Panc1 (cell line): Measurements from ENCODE around the gene ATP11A. TPM values are rescaled to one million over a fixed set of nuclear protein-coding genes. Genes with fewer than 3 reads are reported as not detected.

ENCODE experiments used
- ATAC-seq: fragments of 200-7000 bp; cut with Tn5 transposase; 2 replicates; pipeline ENCODE4 v1.9.1; 2020; ENCODE audit warnings: mild to moderate bottlenecking, moderate library complexity
- BruUV-seq: library from RNA; stranded (reverse); fragments of 400-500 nt; replicated peaks from 2 replicates; lab custom pipeline; 2021; lab: Mats Ljungman, UMichigan
- CTCF ChIA-PET: fragments of 300-600 bp; sonication (Branson Sonifier 250); formaldehyde crosslinking; loops from one replicate; lab custom pipeline; 2022; ENCODE audit warnings: antibody characterized with exemption; lab: Charles Lee
- POLR2A ChIA-PET: fragments of 300-600 bp; sonication (Branson Sonifier 250); formaldehyde crosslinking; loops from one replicate; lab custom pipeline; 2022; ENCODE audit warnings: antibody characterized with exemption; lab: Charles Lee
- DNase-seq: peaks from one replicate; pipeline ENCODE4 v3.0.0-alpha.2; 2010; ENCODE audit warnings: low read depth, low spot score
- H3K27ac ChIP-seq: 2 replicates; pipeline ENCODE4 v1.5.1; 2011; ENCODE audit warnings: mild to moderate bottlenecking, low read length, inconsistent platforms
- H3K27me3 ChIP-seq: fragments of 200-500 bp; sonication (Bioruptor generic); 2 replicates; pipeline ENCODE4 v1.6.0; 2014; ENCODE audit warnings: low read length, inconsistent platforms; ENCODE audit not compliant: control insufficient read depth, insufficient read depth
- H3K36me3 ChIP-seq: fragments of 200-500 bp; sonication (Bioruptor generic); 2 replicates; pipeline ENCODE4 v1.5.1; 2014; ENCODE audit warnings: inconsistent platforms, mild to moderate bottlenecking, low read length, moderate library complexity; ENCODE audit not compliant: control insufficient read depth, insufficient read depth
- H3K4me1 ChIP-seq: 2 replicates; pipeline ENCODE4 v1.5.1; 2011; ENCODE audit warnings: inconsistent platforms, mild to moderate bottlenecking, low read length, moderate library complexity; ENCODE audit not compliant: control insufficient read depth, insufficient read depth
- H3K4me3 ChIP-seq, 2 experiments: 2 replicates each; pipeline ENCODE4 v1.5.1; 2011 to 2012; ENCODE audit warnings: low read depth in 2 of 2, low read length in 2 of 2, mild to moderate bottlenecking in 2 of 2, inconsistent platforms in 1 of 2, moderate library complexity in 1 of 2
- H3K9me3 ChIP-seq: fragments of 200-500 bp; sonication (Bioruptor generic); 2 replicates; pipeline ENCODE4 v1.5.1; 2014; ENCODE audit warnings: low read depth, mild to moderate bottlenecking, inconsistent platforms, low read length, moderate library complexity; ENCODE audit not compliant: control insufficient read depth, insufficient read depth
- POLR2AphosphoS5 ChIP-seq: IDR thresholded peaks from 2 replicates; pipeline ENCODE4 v1.6.1; 2012; ENCODE audit warnings: mild to moderate bottlenecking, low read depth, low read length, moderate library complexity
- SIN3A ChIP-seq: IDR thresholded peaks from 2 replicates; pipeline ENCODE4 v1.6.1; 2012; ENCODE audit warnings: low read depth, mild to moderate bottlenecking, low read length, moderate library complexity, borderline replicate concordance; ENCODE audit not compliant: insufficient read depth
- TCF7L2 ChIP-seq: IDR thresholded peaks from 2 replicates; pipeline ENCODE4 v1.6.1; 2011; ENCODE audit warnings: mild to moderate bottlenecking, low read depth, low read length, inconsistent platforms
- in situ Hi-C: cut with HindIII; loops from 2 replicates; pipeline ENCODE4 v1.10.0; 2016; ENCODE audit warnings: low sequenced_read_pairs, low pct_unique_long_range_greater_than_20kb
- intact Hi-C: fragments of 100-400 bp; cut with micrococcal nuclease; formaldehyde crosslinking; loops from one replicate; pipeline ENCODE4 v1.10.0; 2022; ENCODE audit not compliant: unreplicated experiment
- total RNA-seq: library from RNA; stranded (reverse); gene quantifications from one replicate; pipeline ENCODE4 v1.2.1, GENCODE V29; 2021; ENCODE audit not compliant: unreplicated experiment
- TF ChIP-seq, protein P1 (sequence below): fragments of 450-650 bp; IDR thresholded peaks from 2 replicates; pipeline ENCODE4 v1.5.1; 2017; ENCODE audit warnings: mild to moderate bottlenecking
- TF ChIP-seq, protein P2 (sequence below), 2 experiments: IDR thresholded peaks; 2 replicates each; pipeline ENCODE4 v1.6.1; 2011 to 2012; ENCODE audit warnings: low read depth in 2 of 2, control low read depth in 1 of 2, low read length in 1 of 2, mild to moderate bottlenecking in 1 of 2, moderate library complexity in 1 of 2; ENCODE audit not compliant: insufficient read depth in 1 of 2

ATP11A gene
- total RNA-seq, 1 experiment from 2014 or later: 85.8 TPM

DNA sequence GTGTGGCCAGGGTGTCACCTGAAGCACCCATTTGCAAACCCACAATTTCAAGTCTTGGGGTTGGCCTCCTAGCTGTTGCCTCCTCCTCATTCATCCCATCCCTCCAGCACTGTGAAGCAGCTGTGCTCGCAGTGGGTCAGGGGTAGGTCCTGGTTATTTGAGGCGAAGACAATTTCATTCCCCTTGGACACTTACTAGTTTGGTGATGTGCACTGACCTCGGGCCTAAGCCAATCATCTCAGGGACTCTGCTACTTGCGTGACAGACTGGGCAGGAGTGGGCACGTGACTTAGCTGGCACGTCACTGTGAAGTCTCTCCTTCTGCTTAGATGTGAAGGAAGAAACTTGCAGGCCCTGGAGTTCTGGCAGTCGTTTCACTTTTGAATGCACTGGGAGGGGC, 3.5 kb upstream of the ATP11A start:
- ATAC-seq (no peak), DNase-seq (no peak)
- intact Hi-C loops (no loop called here), in situ Hi-C loops (no loop called here)
- H3K4me1 ChIP-seq: peaks cover 4% of the 10 kb centered on the region; the same call in 1 of the 2 replicates
- TF ChIP-seq, protein P1, sequence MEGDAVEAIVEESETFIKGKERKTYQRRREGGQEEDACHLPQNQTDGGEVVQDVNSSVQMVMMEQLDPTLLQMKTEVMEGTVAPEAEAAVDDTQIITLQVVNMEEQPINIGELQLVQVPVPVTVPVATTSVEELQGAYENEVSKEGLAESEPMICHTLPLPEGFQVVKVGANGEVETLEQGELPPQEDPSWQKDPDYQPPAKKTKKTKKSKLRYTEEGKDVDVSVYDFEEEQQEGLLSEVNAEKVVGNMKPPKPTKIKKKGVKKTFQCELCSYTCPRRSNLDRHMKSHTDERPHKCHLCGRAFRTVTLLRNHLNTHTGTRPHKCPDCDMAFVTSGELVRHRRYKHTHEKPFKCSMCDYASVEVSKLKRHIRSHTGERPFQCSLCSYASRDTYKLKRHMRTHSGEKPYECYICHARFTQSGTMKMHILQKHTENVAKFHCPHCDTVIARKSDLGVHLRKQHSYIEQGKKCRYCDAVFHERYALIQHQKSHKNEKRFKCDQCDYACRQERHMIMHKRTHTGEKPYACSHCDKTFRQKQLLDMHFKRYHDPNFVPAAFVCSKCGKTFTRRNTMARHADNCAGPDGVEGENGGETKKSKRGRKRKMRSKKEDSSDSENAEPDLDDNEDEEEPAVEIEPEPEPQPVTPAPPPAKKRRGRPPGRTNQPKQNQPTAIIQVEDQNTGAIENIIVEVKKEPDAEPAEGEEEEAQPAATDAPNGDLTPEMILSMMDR: no peak
- TF ChIP-seq SIN3A: no peak
- TF ChIP-seq, protein P2, sequence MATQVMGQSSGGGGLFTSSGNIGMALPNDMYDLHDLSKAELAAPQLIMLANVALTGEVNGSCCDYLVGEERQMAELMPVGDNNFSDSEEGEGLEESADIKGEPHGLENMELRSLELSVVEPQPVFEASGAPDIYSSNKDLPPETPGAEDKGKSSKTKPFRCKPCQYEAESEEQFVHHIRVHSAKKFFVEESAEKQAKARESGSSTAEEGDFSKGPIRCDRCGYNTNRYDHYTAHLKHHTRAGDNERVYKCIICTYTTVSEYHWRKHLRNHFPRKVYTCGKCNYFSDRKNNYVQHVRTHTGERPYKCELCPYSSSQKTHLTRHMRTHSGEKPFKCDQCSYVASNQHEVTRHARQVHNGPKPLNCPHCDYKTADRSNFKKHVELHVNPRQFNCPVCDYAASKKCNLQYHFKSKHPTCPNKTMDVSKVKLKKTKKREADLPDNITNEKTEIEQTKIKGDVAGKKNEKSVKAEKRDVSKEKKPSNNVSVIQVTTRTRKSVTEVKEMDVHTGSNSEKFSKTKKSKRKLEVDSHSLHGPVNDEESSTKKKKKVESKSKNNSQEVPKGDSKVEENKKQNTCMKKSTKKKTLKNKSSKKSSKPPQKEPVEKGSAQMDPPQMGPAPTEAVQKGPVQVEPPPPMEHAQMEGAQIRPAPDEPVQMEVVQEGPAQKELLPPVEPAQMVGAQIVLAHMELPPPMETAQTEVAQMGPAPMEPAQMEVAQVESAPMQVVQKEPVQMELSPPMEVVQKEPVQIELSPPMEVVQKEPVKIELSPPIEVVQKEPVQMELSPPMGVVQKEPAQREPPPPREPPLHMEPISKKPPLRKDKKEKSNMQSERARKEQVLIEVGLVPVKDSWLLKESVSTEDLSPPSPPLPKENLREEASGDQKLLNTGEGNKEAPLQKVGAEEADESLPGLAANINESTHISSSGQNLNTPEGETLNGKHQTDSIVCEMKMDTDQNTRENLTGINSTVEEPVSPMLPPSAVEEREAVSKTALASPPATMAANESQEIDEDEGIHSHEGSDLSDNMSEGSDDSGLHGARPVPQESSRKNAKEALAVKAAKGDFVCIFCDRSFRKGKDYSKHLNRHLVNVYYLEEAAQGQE (IDR thresholded peaks at IDR 0.05; ENCODE audit: insufficient read depth in 1 of 2, low read depth in 2 of 2, low read length in 1 of 2): no peak
- no peak for TF ChIP-seq POLR2AphosphoS5
- no peak for TF ChIP-seq TCF7L2
- no peaks in the 10 kb centered on the region for H3K36me3 ChIP-seq
- POLR2A ChIA-PET: no interaction called here
- no peaks in the 10 kb centered on the region for H3K27me3 ChIP-seq
- H3K4me3 ChIP-seq: no peak overlapping the region
- H3K27ac ChIP-seq: no peak overlapping the region
- H3K9me3 ChIP-seq: no peaks in the 10 kb centered on the region
- BruUV-seq: no TSS peak
- CTCF ChIA-PET: no interaction called here

DNA sequence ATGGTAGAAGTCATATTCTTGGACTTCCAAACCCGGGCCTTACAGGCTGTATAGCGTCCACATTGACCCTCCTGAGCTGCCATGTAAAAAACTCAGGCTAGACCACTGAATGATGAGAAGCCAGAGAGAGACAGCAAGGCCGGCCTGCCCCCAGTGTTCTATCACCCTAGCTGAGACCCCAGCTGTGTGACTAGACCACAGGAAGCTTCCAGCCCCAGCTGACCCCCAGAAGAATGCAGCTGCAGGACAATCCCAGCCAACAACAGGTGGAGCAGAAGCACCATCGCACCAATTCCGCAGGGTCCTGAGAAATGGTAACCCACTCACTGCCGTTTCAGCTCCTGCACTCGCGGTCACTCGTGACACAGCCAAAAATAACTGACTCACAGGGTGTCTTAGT, 2.9 kb upstream of the ATP11A start:
- Histone ChIP-seq H3K27ac (no peak overlapping the region), H3K4me1 (peaks cover 4% of the 10 kb centered on the region), H3K9me3 (no peaks in the 10 kb centered on the region), H3K4me3 (no peak overlapping the region), H3K36me3 (no peaks in the 10 kb centered on the region), H3K27me3 (no peaks in the 10 kb centered on the region)
- DNase-seq: no peak
- TF ChIP-seq POLR2AphosphoS5 (no peak), SIN3A (no peak), TCF7L2 (no peak)
- TF ChIP-seq, protein P1: no peak
- TF ChIP-seq, protein P2 (IDR thresholded peaks at IDR 0.05; ENCODE audit: insufficient read depth in 1 of 2, low read depth in 2 of 2, low read length in 1 of 2): no peak
- POLR2A ChIA-PET: no interaction called here
- BruUV-seq: no TSS peak
- ATAC-seq: no peak
- in situ Hi-C loops (no loop called here), intact Hi-C loops (no loop called here)
- CTCF ChIA-PET: no interaction called here
